Astrocyte (in vitro differentiated cells and primary cell): ENCODE data around the gene RASA4B. TPM values are rescaled to one million over a fixed set of nuclear protein-coding genes. Genes with fewer than 3 reads are reported as not detected.

Experiments used
- DNase-seq: peaks from one replicate; pipeline ENCODE4 v3.0.0-alpha.2; 2010; ENCODE audit warnings: low read depth
- FAIRE-seq: peaks from 2 replicates; lab custom pipeline; 2011; peaks lifted over from hg19 to GRCh38; lab: Jason Lieb, UNC
- H2AFZ ChIP-seq: 2 replicates; pipeline ENCODE4 v1.6.0; 2012; ENCODE audit warnings: low read depth, low read length, inconsistent platforms
- H3K27ac ChIP-seq: 2 replicates; pipeline ENCODE4 v1.5.1; 2011; ENCODE audit warnings: low read depth, low read length, inconsistent platforms
- H3K27me3 ChIP-seq: 2 replicates; pipeline ENCODE4 v1.6.0; 2011; ENCODE audit warnings: low read length, inconsistent platforms; ENCODE audit not compliant: insufficient read depth
- H3K36me3 ChIP-seq: 2 replicates; pipeline ENCODE4 v1.5.1; 2011; ENCODE audit warnings: low read length, inconsistent platforms; ENCODE audit not compliant: insufficient read depth
- H3K4me1 ChIP-seq: 2 replicates; pipeline ENCODE4 v1.5.1; 2011; ENCODE audit warnings: low read length, inconsistent platforms; ENCODE audit not compliant: insufficient read depth
- H3K4me2 ChIP-seq: 2 replicates; pipeline ENCODE4 v1.6.0; 2012; ENCODE audit warnings: low read length, inconsistent platforms
- H3K4me3 ChIP-seq: 2 replicates; pipeline ENCODE4 v1.5.1; 2011; ENCODE audit warnings: low read depth, mild to moderate bottlenecking, low read length, inconsistent platforms; ENCODE audit not compliant: insufficient read depth
- H3K79me2 ChIP-seq: 2 replicates; pipeline ENCODE4 v1.6.0; 2012; ENCODE audit warnings: mild to moderate bottlenecking, low read length, inconsistent platforms; ENCODE audit not compliant: insufficient read depth
- H3K9ac ChIP-seq: 2 replicates; pipeline ENCODE4 v1.6.0; 2012; ENCODE audit warnings: mild to moderate bottlenecking, low read length, inconsistent platforms
- H3K9me3 ChIP-seq: 2 replicates; pipeline ENCODE4 v1.5.1; 2012; ENCODE audit warnings: low read depth, mild to moderate bottlenecking, low read length, inconsistent platforms; ENCODE audit not compliant: insufficient read depth
- H4K20me1 ChIP-seq: 2 replicates; pipeline ENCODE4 v1.6.0; 2012; ENCODE audit warnings: low read length, inconsistent platforms; ENCODE audit not compliant: insufficient read depth
- H3K27ac Mint-ChIP-seq: one replicate; pipeline ENCODE4 v1.8.0; 2021; ENCODE audit warnings: mild to moderate bottlenecking, mixed read lengths; ENCODE audit not compliant: unreplicated experiment
- H3K27me3 Mint-ChIP-seq: one replicate; pipeline ENCODE4 v1.8.0; 2021; ENCODE audit warnings: low read depth, mixed read lengths; ENCODE audit not compliant: unreplicated experiment
- H3K36me3 Mint-ChIP-seq: one replicate; pipeline ENCODE4 v1.8.0; 2021; ENCODE audit warnings: low read depth, mixed read lengths; ENCODE audit not compliant: unreplicated experiment
- H3K4me1 Mint-ChIP-seq: one replicate; pipeline ENCODE4 v1.8.0; 2021; ENCODE audit warnings: low read depth, mixed read lengths; ENCODE audit not compliant: unreplicated experiment
- H3K4me3 Mint-ChIP-seq: one replicate; pipeline ENCODE4 v1.8.0; 2021; ENCODE audit warnings: mild to moderate bottlenecking, moderate library complexity, mixed read lengths; ENCODE audit not compliant: unreplicated experiment
- H3K9me3 Mint-ChIP-seq: one replicate; pipeline ENCODE4 v1.8.0; 2021; ENCODE audit warnings: mild to moderate bottlenecking, mixed read lengths; ENCODE audit not compliant: unreplicated experiment
- EZH2 ChIP-seq: IDR thresholded peaks from 2 replicates; pipeline ENCODE4 v1.6.1; 2012; ENCODE audit warnings: mild to moderate bottlenecking, low read length, inconsistent platforms; ENCODE audit not compliant: insufficient read depth
- total RNA-seq: library from RNA; stranded (reverse); gene quantifications from 2 replicates; pipeline ENCODE4 v1.2.1, GENCODE V29; 2021
- TF ChIP-seq, protein P1 (sequence below): IDR thresholded peaks from 2 replicates; pipeline ENCODE4 v1.5.1; 2011; ENCODE audit warnings: low read depth, mild to moderate bottlenecking, inconsistent platforms, low read length, moderate library complexity; ENCODE audit not compliant: insufficient read depth

The RASA4B gene
- total RNA-seq, 1 donor from 2014 or later, result 1.1 TPM

DNA sequence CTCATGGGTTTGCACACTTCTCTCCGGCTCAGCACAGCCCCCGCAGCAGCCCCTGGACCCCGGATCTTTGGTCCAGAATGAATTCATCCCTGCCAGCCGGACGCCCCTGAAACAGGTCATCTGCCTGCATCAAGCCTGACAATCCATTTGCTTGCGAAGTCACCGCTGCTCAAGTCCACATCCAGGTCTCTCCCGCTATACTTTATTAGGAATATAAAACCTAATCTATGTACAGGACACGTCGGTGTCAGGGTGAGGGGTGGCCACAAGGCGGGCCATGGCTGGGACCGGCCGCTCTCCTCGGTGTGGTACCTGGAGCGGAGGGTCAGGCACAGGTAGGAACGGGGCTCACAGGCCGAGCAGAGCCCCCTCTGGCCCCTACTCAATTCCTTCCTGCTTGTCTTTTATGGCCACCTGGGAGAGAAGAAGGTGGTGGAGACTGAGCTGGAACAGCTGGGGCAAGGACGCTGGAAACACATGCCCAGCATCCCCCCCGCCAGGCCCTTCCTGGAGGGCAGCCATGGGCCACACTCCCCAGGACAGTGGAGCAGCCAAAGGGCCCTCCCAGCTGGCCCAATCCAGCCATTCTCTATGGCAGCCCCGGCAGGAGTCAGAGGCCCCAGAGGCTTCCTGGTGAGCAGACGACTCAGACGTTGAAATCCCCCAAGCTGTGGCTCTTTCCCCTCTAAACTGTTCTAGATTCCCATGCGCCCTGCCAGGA is 44.1 kb downstream of the RASA4B start:
- H3K36me3 Mint-ChIP-seq, result peaks cover 4% of the 10 kb centered on the region
- Histone ChIP-seq H3K4me3 (no peak overlapping the region), H3K4me2 (no peak overlapping the region), H3K79me2 (no peaks in the 10 kb centered on the region), H3K36me3 (peaks cover 3% of the 10 kb centered on the region), H3K27me3 (no peaks in the 10 kb centered on the region), H3K9ac (no peak overlapping the region), H3K27ac (no peak overlapping the region), H4K20me1 (peaks cover 10% of the 10 kb centered on the region), H3K9me3 (no peaks in the 10 kb centered on the region), H2AFZ (no peak overlapping the region), H3K4me1 (peaks cover 2% of the 10 kb centered on the region)
- TF ChIP-seq EZH2, result no peak
- TF ChIP-seq, protein P1, sequence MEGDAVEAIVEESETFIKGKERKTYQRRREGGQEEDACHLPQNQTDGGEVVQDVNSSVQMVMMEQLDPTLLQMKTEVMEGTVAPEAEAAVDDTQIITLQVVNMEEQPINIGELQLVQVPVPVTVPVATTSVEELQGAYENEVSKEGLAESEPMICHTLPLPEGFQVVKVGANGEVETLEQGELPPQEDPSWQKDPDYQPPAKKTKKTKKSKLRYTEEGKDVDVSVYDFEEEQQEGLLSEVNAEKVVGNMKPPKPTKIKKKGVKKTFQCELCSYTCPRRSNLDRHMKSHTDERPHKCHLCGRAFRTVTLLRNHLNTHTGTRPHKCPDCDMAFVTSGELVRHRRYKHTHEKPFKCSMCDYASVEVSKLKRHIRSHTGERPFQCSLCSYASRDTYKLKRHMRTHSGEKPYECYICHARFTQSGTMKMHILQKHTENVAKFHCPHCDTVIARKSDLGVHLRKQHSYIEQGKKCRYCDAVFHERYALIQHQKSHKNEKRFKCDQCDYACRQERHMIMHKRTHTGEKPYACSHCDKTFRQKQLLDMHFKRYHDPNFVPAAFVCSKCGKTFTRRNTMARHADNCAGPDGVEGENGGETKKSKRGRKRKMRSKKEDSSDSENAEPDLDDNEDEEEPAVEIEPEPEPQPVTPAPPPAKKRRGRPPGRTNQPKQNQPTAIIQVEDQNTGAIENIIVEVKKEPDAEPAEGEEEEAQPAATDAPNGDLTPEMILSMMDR, result no peak
- no peak overlapping the region for H3K4me3 Mint-ChIP-seq
- no peaks in the 10 kb centered on the region for H3K9me3 Mint-ChIP-seq
- no peak overlapping the region for H3K27ac Mint-ChIP-seq
- DNase-seq, result no peak
- no peaks in the 10 kb centered on the region for H3K4me1 Mint-ChIP-seq
- FAIRE-seq, result no peak
- no peaks in the 10 kb centered on the region for H3K27me3 Mint-ChIP-seq

DNA sequence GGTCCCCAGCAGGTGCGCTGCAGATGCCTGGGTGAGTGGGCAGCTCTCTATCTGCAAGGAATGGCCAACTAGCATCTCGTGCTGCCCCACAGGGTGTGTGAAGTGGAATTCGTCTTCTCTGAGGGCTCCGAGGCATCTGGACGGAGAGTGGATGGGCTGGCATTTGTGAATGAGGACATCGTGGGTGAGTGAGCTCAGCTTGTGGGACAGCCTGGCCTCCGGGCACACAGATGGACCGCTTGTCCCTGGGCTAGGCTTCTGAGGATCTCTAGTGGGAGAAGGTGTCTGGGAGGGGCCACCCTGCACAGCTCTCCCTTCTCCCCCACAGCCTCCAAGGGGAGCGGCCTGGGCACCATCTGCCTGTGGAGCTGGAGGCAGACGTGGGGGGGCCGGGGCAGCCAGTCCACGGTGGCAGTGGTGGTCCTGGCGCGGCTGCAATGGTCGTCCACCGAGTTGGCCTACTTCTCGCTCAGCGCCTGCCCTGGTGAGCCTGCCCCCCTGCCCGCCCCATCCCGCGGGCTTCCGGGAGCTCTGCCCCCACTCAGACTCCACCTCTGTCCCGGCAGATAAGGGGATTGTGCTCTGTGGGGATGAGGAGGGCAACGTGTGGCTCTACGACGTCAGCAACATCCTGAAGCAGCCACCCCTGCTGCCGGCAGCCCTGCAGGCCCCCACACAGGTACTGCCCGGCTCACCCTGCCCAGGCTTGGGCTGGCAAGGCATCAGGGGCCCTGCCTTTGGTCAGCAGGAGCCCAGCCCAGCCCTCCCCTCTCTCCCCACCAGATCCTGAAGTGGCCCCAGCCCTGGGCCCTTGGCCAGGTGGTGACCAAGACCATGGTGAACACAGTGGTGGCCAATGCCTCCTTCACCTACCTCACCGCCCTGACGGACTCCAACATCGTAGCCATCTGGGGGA is 45.2 kb downstream of the RASA4B start:
- Histone ChIP-seq H3K27me3 (no peaks in the 10 kb centered on the region), H3K36me3 (peaks cover 3% of the 10 kb centered on the region), H4K20me1 (peaks cover 12% of the 10 kb centered on the region), H2AFZ (no peak overlapping the region), H3K9me3 (no peaks in the 10 kb centered on the region), H3K9ac (no peak overlapping the region), H3K79me2 (no peaks in the 10 kb centered on the region), H3K27ac (no peak overlapping the region), H3K4me1 (no peaks in the 10 kb centered on the region), H3K4me2 (no peak overlapping the region), H3K4me3 (no peak overlapping the region)
- H3K9me3 Mint-ChIP-seq, result no peaks in the 10 kb centered on the region
- H3K27me3 Mint-ChIP-seq, result no peaks in the 10 kb centered on the region
- DNase-seq, result no peak
- H3K4me3 Mint-ChIP-seq, result no peak overlapping the region
- no peak for TF ChIP-seq EZH2
- TF ChIP-seq, protein P1, result no peak
- no peak overlapping the region for H3K27ac Mint-ChIP-seq
- no peaks in the 10 kb centered on the region for H3K4me1 Mint-ChIP-seq
- H3K36me3 Mint-ChIP-seq, result peaks cover 4% of the 10 kb centered on the region
- FAIRE-seq, result no peak
